SK-N-SH (cell line): ENCODE results near the gene EMP3. TPM values are rescaled to one million over a fixed set of nuclear protein-coding genes. Genes with fewer than 3 reads are reported as not detected.

Experiments used
- CTCF ChIA-PET: fragments of 300-600, 350-600 bp; formaldehyde crosslinking; extraction: SDS; loops from one replicate; lab custom pipeline; 2021; lab: Yijun Ruan, JAX
- POLR2A ChIA-PET: fragments of 350-600 bp; sonication (Branson Sonifier 250); formaldehyde crosslinking; extraction: SDS; loops from one replicate; lab custom pipeline; 2020; ENCODE audit warnings: antibody characterized with exemption, inconsistent platforms; lab: Yijun Ruan, JAX
- DNase-seq: peaks from one replicate; pipeline ENCODE4 v3.0.0; 2012
- H2AFZ ChIP-seq: fragments of 200-600 bp; sonication (generic); 2 replicates; pipeline ENCODE4 v1.8.1; 2016; ENCODE audit warnings: antibody characterized with exemption, mild to moderate bottlenecking, low read depth
- H3F3A ChIP-seq: fragments of 200-600 bp; sonication (generic); replicated peaks from 2 replicates; pipeline ENCODE3; 2016; ENCODE audit warnings: antibody characterized with exemption, mild to moderate bottlenecking; ENCODE audit not compliant: insufficient read depth
- H3K27ac ChIP-seq, 2 experiments: fragments of 200-500 bp in 1 of 2; fragments of 200-600 bp in 1 of 2; sonication (Bioruptor generic) in 1 of 2; sonication (generic), shearing (Covaris generic) in 1 of 2; 2 replicates each; pipeline versions ENCODE4 v1.5.1 to v1.6.1; 2014 to 2016; ENCODE audit warnings: low read depth in 2 of 2, inconsistent platforms in 1 of 2, low read length in 1 of 2, mild to moderate bottlenecking in 1 of 2, mixed read lengths in 1 of 2
- H3K27me3 ChIP-seq: fragments of 200-600 bp; sonication (generic), shearing (Covaris generic); 2 replicates; pipeline ENCODE4 v1.6.1; 2016; ENCODE audit warnings: mixed run types; ENCODE audit not compliant: insufficient read depth
- H3K36me3 ChIP-seq, 2 experiments: fragments of 200-500 bp in 1 of 2; fragments of 200-600 bp in 1 of 2; sonication (Bioruptor generic) in 1 of 2; sonication (generic) in 1 of 2; replicated peaks in 1 of 2; 2 replicates each; pipeline versions ENCODE3 to v1.5.1; 2014 to 2016; ENCODE audit warnings: low read length in 1 of 2, mild to moderate bottlenecking in 1 of 2; ENCODE audit not compliant: insufficient read depth in 2 of 2, control insufficient read depth in 1 of 2
- H3K4me1 ChIP-seq, 2 experiments: fragments of 200-500 bp in 1 of 2; fragments of 200-600 bp in 1 of 2; sonication (Bioruptor generic) in 1 of 2; sonication (generic), shearing (Covaris generic) in 1 of 2; 2 replicates each; pipeline versions ENCODE4 v1.5.1 to v1.6.1; 2014 to 2016; ENCODE audit warnings: low read depth in 1 of 2, low read length in 1 of 2, mixed run types in 1 of 2; ENCODE audit not compliant: insufficient read depth in 2 of 2, control insufficient read depth in 1 of 2
- H3K4me2 ChIP-seq: fragments of 200-600 bp; sonication (generic), shearing (Covaris generic); 2 replicates; pipeline ENCODE4 v1.6.1; 2017; ENCODE audit warnings: mixed run types
- H3K4me3 ChIP-seq, 2 experiments: fragments of 200-500 bp in 1 of 2; fragments of 200-600 bp in 1 of 2; sonication (Bioruptor generic) in 1 of 2; sonication (generic), shearing (Covaris generic) in 1 of 2; 2 replicates each; pipeline versions ENCODE4 v1.5.1 to v1.8.1; 2014 to 2016; ENCODE audit warnings: low read depth in 2 of 2, inconsistent platforms in 1 of 2, low read length in 1 of 2, mild to moderate bottlenecking in 1 of 2, mixed read lengths in 1 of 2, moderate library complexity in 1 of 2
- H3K79me2 ChIP-seq: fragments of 200-600 bp; sonication (generic); 2 replicates; pipeline ENCODE4 v1.8.1; 2017; ENCODE audit warnings: mild to moderate bottlenecking; ENCODE audit not compliant: insufficient read depth
- H3K9ac ChIP-seq: fragments of 200-600 bp; sonication (generic); 2 replicates; pipeline ENCODE4 v1.6.1; 2017; ENCODE audit warnings: mixed run types
- H3K9me2 ChIP-seq: fragments of 200-600 bp; sonication (generic); 2 replicates; pipeline ENCODE4 v1.6.1; 2017; ENCODE audit warnings: mixed run types
- H3K9me3 ChIP-seq: fragments of 200-600 bp; sonication (generic); 2 replicates; pipeline ENCODE4 v1.6.1; 2017; ENCODE audit warnings: mixed run types, mild to moderate bottlenecking, moderate library complexity
- H4K20me1 ChIP-seq: fragments of 200-600 bp; sonication (generic); 2 replicates; pipeline ENCODE4 v1.6.1; 2017; ENCODE audit warnings: mild to moderate bottlenecking, mixed run types; ENCODE audit not compliant: insufficient read depth
- CHD2 ChIP-seq: fragments of 150-350 bp; IDR thresholded peaks from 2 replicates; pipeline ENCODE4 v1.6.1; 2018; ENCODE audit warnings: low read length; ENCODE audit not compliant: partially characterized antibody
- CTCF ChIP-seq: fragments of 200-600 bp; sonication (generic); IDR thresholded peaks from 2 replicates; pipeline ENCODE4 v1.6.1; 2017; ENCODE audit warnings: antibody characterized with exemption, mild to moderate bottlenecking, moderate library complexity
- ELF1 ChIP-seq: IDR thresholded peaks from 2 replicates; pipeline ENCODE4 v1.4.0; 2012
- EP300 ChIP-seq, 2 experiments: IDR thresholded peaks; 2 replicates each; pipeline versions ENCODE4 v1.4.0 to v1.6.1; 2012; ENCODE audit warnings: borderline replicate concordance in 1 of 2, low read depth in 1 of 2, low read length in 1 of 2
- FOXJ3 ChIP-seq: sonication (generic); formaldehyde crosslinking; IDR thresholded peaks from 2 replicates; pipeline ENCODE4 v1.5.1; 2020; ENCODE audit warnings: mild to moderate bottlenecking, missing genetic modification reagents
- GABPA ChIP-seq: IDR thresholded peaks from 2 replicates; pipeline ENCODE4 v1.4.0; 2012; ENCODE audit warnings: low read depth, mild to moderate bottlenecking
- IRF3 ChIP-seq: fragments of 150-350 bp; IDR thresholded peaks from 2 replicates; pipeline ENCODE4 v1.6.1; 2016; ENCODE audit warnings: mild to moderate bottlenecking, low read depth, low read length
- JUND ChIP-seq: IDR thresholded peaks from 2 replicates; pipeline ENCODE4 v1.4.0; 2012
- MAX ChIP-seq: IDR thresholded peaks from 2 replicates; pipeline ENCODE4 v1.4.0; 2012; ENCODE audit warnings: low read depth
- MEF2A ChIP-seq: IDR thresholded peaks from 2 replicates; pipeline ENCODE4 v1.4.0; 2012; ENCODE audit warnings: low read depth, borderline replicate concordance
- NFIC ChIP-seq: IDR thresholded peaks from 2 replicates; pipeline ENCODE4 v1.4.0; 2012; ENCODE audit warnings: borderline replicate concordance
- NRF1 ChIP-seq: IDR thresholded peaks from 2 replicates; pipeline ENCODE4 v1.6.1; 2012; ENCODE audit warnings: low read depth, mild to moderate bottlenecking, low read length
- POLR2AphosphoS5 ChIP-seq: IDR thresholded peaks from 2 replicates; pipeline ENCODE4 v1.6.1; 2012; ENCODE audit warnings: low read depth, low read length
- RAD21 ChIP-seq: IDR thresholded peaks from 2 replicates; pipeline ENCODE4 v1.6.1; 2012; ENCODE audit warnings: mild to moderate bottlenecking, low read length
- RCOR1 ChIP-seq: fragments of 150-350 bp; IDR thresholded peaks from 2 replicates; pipeline ENCODE4 v1.6.1; 2017; ENCODE audit warnings: antibody characterized with exemption, low read length
- RXRA ChIP-seq: IDR thresholded peaks from 2 replicates; pipeline ENCODE4 v1.4.0; 2012; ENCODE audit warnings: low read depth, mild to moderate bottlenecking, borderline replicate concordance
- TAF1 ChIP-seq: IDR thresholded peaks from 2 replicates; pipeline ENCODE4 v1.6.1; 2012; ENCODE audit warnings: low read depth, mild to moderate bottlenecking, low read length, moderate library complexity, borderline replicate concordance
- TEAD4 ChIP-seq: IDR thresholded peaks from 2 replicates; pipeline ENCODE4 v1.4.0; 2012; ENCODE audit warnings: mild to moderate bottlenecking, borderline replicate concordance; ENCODE audit not compliant: insufficient read depth
- WGBS: methylation state at CpG from one replicate; pipeline ENCODE4 v1.1.6; 2017; ENCODE audit warnings: low lambda C conversion rate; 5-methylcytosine and 5-hydroxymethylcytosine counted together
- polyA plus RNA-seq, 3 experiments: library from polyadenylated mRNA; depleted of rRNA; stranded (reverse); fragments of >200 nt; gene quantifications; 2 replicates each; pipeline ENCODE4 v1.2.3, GENCODE V29; 2012

EMP3 gene
- polyA plus RNA-seq, 1 of the 3 experiments (the other 2 are of a cell fraction): 263 TPM

GRCh38 chr19:48319647-48320541 is 5.5 kb upstream of the EMP3 start (continued):
- TF ChIP-seq CTCF (peak; percentile 73), RAD21 (peak; percentile 59), CHD2 (no peak), MEF2A (no peak)

- H3K79me2 ChIP-seq: peaks cover 15% of the 10 kb centered on the region
- H3K36me3 ChIP-seq: no peaks in the 10 kb centered on the region
- H2AFZ ChIP-seq: peak overlapping the region; percentile 70; the same call in 1 of the 2 replicates
- CTCF ChIA-PET: interaction anchor here (0.6 to 1.0 kb wide), 3 partner anchors 61 to 274 kb away, joined by 3 to 4 read pairs (median 3); no protein-coding TSS in a partner anchor
- no peaks in the 10 kb centered on the region for H3K9me3 ChIP-seq
- H3K9ac ChIP-seq: peak overlapping the region; percentile 91
- DNase-seq: peak; percentile 97
- H3K27me3 ChIP-seq: no peaks in the 10 kb centered on the region
- H3K4me3 ChIP-seq: peak overlapping the region; percentile 64 to 67
- POLR2A ChIA-PET: interaction anchor here (1.0 kb wide), 1 partner anchor 9 kb away, joined by 8 read pairs; no protein-coding TSS in a partner anchor
- H3K27ac ChIP-seq: peak overlapping the region; percentile 97
- WGBS: under 1% methylated on average over 19 of the region's 22 CpGs
- H4K20me1 ChIP-seq: no peaks in the 10 kb centered on the region
- no peak for TF ChIP-seq FOXJ3 (CRISPR knock-in tag)
- TF ChIP-seq, all 33 proteins: peak for 0
- Histone ChIP-seq H3F3A (peaks cover 13% of the 10 kb centered on the region), H3K4me1 (peaks cover 14 to 28% of the 10 kb centered on the region in 2 experiments), H3K9me2 (no peaks in the 10 kb centered on the region), H3K4me2 (peak overlapping the region; percentile 93)
Measured at GRCh38 chr19:48321372-48321621, 4.1 kb upstream of the EMP3 start.

GRCh38 chr19:48321622-48322591 is 3.4 kb upstream of the EMP3 start:
- CTCF ChIA-PET: interaction anchor here (0.5 to 1.4 kb wide), 6 partner anchors 7 to 1203 kb away, joined by 3 to 7 read pairs (median 3); no protein-coding TSS in a partner anchor
- TF ChIP-seq RCOR1 (no peak; the same call in 1 of the 2 replicates), POLR2AphosphoS5 (peak; percentile 86), TAF1 (peak; percentile 84; the same call in 1 of the 2 replicates), IRF3 (no peak), MAX (peak; percentile 98), EP300 (IDR thresholded peaks at IDR 0.05; ENCODE audit: borderline replicate concordance in 1 of 2, low read depth in 1 of 2, low read length in 1 of 2) (0 out of 4 replicates have a peak, but pooled peaks of 1 of the 2 experiments have one; percentile 33), RXRA (no peak; the same call in 1 of the 2 replicates), NRF1 (peak; percentile 77), JUND (no peak), TEAD4 (0 out of 2 replicates have a peak, but pooled peaks have one; percentile 18), ELF1 (peak; percentile 81), GABPA (peak; percentile 21; the same call in 1 of the 2 replicates), NFIC (peak; percentile 39)

More at GRCh38 chr19:48321622-48322591, 3.4 kb upstream of the EMP3 start:
- peak overlapping the region; percentile 64 to 67 for H3K4me3 ChIP-seq
- peaks cover 21% of the 10 kb centered on the region for H3K79me2 ChIP-seq
- peak overlapping the region; percentile 93 for H3K4me2 ChIP-seq
- peak overlapping the region; percentile 97 for H3K27ac ChIP-seq
- H4K20me1 ChIP-seq: no peaks in the 10 kb centered on the region
- WGBS: 6% methylated on average over 28 of the region's 63 CpGs
- peaks cover 14 to 32% of the 10 kb centered on the region in 2 experiments for H3K4me1 ChIP-seq
- no peaks in the 10 kb centered on the region for H3K9me3 ChIP-seq
- no peaks in the 10 kb centered on the region for H3K36me3 ChIP-seq
- peaks cover 13% of the 10 kb centered on the region for H3F3A ChIP-seq
- H3K9me2 ChIP-seq: no peaks in the 10 kb centered on the region
- peak overlapping the region; percentile 70; the same call in 1 of the 2 replicates for H2AFZ ChIP-seq
- POLR2A ChIA-PET: interaction anchor here (1.0 kb wide), 2 partner anchors 8 to 10 kb away, joined by 3 to 8 read pairs; no protein-coding TSS in a partner anchor
- peak; percentile 99 for DNase-seq
- H3K27me3 ChIP-seq: no peaks in the 10 kb centered on the region
- peak overlapping the region; percentile 91 for H3K9ac ChIP-seq
